HG02870 (cell line): ENCODE results near the gene YY1AP1.
"Not testable (repeated sequence)": the region's sequence is repeated elsewhere in the genome, so short reads cannot be mapped to it uniquely, and the experiment has no call there.

ENCODE experiments used
- ATAC-seq: cut with Tn5 transposase; IDR thresholded peaks from one replicate; pipeline ENCODE4 v1.9.1; 2021; ENCODE audit warnings: mild to moderate bottlenecking, moderate library complexity; ENCODE audit not compliant: unreplicated experiment

The YY1AP1 gene

DNA sequence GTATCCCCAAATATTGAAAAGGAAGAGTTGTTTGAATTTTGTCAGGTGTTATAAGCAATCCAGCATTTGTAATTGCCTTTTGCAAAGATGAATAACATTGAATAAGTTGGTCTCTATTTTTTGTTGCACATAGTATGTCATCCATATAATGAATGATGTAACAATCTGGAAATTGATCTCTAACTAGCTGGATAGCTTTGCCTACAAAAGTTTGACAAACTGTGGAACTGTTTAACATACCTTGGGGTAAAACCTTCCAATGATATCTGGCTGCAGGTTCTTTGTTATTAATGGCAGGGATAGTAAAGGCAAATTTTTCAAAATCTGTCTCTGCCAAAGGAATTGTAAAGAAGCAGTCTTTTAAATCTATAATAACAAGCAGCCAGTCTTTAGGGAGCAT lies 8.0 kb upstream of the YY1AP1 start:
- ATAC-seq = no peak

GRCh38 chr1:155695608-155696007 lies 7.0 kb upstream of the YY1AP1 start:
- no peak for ATAC-seq

GRCh38 chr1:155695072-155695471 lies 6.5 kb upstream of the YY1AP1 start:
- ATAC-seq = no peak

GRCh38 chr1:155694167-155694566 lies 5.6 kb upstream of the YY1AP1 start:
- no peak for ATAC-seq

DNA sequence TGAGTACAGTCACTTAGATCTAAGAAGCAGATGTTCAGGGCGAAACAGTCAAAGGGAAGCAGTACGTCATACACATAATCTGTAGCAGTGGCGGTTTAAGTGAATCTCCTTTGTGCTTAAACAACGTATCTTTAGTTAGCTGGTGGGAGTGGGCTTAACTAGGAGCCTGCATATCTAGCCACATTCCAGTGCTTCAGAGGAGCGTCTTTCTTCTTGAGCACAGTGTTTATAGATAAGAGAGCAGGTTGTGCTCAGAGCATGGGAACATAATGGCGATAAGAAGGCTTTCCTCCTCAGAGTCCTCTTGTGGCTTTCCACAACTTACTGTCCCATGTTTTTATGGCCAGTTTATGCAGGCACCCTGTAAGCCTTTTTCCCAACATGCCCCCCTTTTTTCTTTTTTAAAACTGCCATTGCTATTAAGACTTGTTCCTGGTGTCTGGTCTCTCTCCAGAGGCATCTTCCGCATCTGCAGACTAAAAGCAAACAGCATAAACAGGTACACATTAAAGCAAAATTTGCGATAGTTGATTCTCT lies 3.5 kb upstream of the YY1AP1 start:
- ATAC-seq = no peak

- ATAC-seq = not testable (repeated sequence)
These were observed 570 bp upstream of the YY1AP1 start, which contains the start of gene DAP3 for GRCh38 chr1:155689081-155689607. TSS of gene DAP3 (plus strand) at chr1:155689091. CDS start at chr1:155709780, 20,689 bp downstream.

DNA sequence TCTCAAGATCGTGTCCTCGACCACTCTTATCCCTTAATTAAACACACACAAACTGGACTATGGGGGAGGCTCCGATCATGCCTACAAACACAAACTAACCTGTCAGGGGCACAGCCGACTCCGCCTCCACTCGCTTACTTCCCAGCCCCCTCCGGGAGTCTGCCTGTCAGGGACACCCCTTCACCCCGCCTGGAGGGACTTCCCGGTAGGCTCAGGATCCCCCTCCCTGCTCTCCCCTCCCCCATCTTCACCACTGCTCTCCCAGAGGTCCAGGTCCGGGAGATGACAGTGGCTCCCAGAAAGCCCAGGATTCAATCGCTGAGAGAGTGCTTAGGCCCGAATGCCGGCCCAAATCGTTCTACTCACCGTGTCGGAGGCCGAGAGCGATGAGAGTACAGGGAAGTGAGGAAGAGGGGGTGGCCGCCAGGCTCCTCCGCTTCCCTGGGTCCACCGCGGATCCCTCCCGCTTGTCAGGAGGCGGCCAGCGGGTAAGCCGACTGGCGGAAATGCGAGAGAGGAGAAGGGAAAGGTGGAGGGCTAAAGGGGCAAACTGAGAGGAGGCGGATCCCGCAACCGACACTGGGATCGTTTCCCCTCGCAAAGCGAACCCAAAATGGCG lies 760 bp downstream of the YY1AP1 start:
- peak; percentile 16 for ATAC-seq

DNA sequence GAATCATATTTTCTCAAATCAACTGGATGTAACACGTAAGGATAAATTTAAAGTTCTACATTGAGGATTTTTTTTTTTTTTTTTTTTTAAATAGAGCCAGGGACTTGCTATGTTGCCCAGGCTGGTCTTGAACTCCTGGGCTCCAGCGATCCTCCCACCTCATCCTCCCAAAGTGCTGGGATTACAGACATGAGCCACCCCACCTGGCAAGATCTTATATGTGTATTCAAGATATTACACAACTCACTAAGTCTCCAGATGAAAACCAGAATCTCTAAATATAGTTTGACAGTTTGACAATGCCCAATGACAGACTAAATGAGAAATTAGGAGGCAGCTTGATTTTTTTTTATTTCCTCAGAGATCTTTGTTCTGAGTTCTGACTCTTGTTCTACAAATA lies 6.8 kb downstream of the YY1AP1 start:
- ATAC-seq = no peak

DNA sequence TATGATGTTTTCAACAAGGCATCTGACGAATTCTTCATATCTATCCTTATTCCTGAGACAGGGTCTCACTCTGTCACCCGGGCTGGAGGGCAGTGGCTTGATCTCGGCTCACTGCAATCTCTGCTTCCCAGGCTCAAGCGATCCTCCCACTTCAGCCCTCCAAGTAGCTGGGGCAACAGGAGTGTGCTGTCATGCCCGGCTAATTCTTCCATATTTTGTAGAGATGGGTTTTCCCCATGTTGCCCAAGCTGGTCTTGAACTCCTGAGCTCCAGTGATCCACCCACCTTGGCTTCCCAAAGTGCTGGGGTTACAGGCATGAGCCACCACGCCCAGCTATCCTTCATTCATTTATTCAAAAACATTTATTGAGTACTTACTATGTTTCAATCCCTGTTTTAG lies 8.0 kb downstream of the YY1AP1 start:
- no peak for ATAC-seq

- not testable (repeated sequence) for ATAC-seq
These were observed 9.6 kb downstream of the YY1AP1 start for GRCh38 chr1:155678992-155679391.

GRCh38 chr1:155678027-155678426 lies 10.5 kb downstream of the YY1AP1 start:
- ATAC-seq = no peak

DNA sequence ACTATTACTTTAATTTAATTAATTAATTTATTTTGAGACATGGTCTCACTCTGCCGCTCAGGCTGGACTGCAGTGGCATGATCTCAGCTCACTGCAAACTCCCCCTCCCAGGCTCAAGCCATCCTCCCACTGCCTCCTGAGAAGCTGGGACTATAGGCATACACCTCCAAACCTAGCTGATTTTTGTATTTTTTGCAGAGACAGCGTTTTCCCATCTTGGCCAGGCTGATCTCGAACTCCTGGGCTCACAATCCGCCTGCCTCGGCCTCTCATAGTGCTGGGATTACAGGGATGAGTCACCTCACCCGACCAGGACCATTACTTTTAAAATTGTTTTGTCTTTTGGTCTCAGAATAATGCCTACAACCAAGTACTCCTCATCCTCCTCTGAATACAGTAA lies 15.6 kb downstream of the YY1AP1 start:
- ATAC-seq = no peak

DNA sequence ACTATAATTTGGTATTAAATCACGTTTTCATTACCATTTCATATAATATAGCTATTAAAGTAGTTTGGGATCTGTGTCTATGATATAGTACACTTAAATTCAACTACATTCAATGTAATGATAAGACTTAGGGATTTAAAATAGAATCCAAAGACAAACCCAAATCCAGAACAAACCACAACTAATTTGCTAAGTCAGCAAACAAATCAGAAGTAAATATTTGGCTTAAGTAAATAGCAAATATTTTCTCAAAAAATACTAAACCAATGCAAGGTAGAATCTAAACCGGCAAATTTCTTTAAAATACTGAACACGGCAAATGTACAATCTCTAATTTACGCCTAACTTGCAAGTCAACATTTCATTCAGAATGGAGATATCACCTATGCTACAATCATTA lies 16.8 kb downstream of the YY1AP1 start:
- no peak for ATAC-seq

- no peak for ATAC-seq
These were observed 19.1 kb downstream of the YY1AP1 start for GRCh38 chr1:155669233-155670162.

DNA sequence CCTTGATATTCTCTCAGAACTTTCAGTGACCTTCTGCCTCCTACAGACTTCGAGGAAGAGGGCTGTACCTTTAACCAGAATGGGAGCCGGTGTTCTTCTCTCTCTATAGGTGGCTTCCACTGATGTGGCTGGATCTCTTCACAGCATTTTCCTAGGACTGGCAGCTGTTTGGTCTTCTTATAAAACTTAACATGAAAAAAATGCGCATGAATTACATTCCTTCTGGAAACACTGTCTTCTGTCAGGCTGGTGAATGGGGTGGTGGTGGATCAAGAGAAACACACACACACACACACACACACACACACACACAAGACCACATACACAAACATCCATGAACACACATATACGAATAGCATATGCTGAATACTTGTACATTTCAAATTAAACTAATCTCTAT lies 27.3 kb downstream of the YY1AP1 start:
- ATAC-seq = not testable (repeated sequence)

DNA sequence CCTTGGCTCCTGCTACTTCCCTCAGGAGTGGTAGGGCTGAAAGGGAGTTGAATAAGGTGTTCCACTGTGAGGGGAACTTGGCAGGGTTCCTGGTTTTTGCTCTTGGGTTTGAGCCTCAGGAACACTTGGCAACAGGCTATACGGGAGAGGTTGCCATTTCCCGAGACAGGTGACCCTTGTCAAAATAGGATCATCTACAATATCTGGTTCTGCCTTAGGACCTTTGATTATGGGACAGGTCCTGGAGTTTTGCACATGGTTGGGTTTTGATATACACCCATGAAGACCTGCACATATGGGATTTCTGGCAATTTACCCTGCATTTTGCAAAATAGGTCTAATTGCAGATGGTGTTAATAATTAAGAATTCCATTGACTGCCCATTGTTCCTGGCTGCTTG lies 31.1 kb downstream of the YY1AP1 start:
- ATAC-seq = no peak

DNA sequence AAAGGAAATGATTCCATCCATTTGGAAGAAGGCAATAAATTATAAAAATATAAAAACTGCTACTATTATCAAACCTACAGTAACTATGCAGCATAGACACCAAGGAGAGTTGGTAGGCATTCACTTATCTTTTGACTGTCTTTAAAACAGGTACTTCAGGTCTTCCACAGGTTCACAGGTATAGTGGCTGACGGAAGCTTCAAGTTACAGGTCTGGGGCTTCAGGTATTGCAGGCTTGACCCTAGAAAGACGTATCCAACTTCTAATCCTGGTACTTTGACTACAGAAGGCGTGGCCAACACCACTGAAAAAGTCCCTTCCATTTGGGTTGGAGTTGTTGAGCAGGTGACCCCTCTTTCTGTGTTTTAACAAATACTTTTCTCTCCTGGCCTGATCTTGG lies 35.6 kb downstream of the YY1AP1 start:
- no peak for ATAC-seq

- no peak for ATAC-seq
These were observed 36.5 kb downstream of the YY1AP1 start for GRCh38 chr1:155651861-155652661.

DNA sequence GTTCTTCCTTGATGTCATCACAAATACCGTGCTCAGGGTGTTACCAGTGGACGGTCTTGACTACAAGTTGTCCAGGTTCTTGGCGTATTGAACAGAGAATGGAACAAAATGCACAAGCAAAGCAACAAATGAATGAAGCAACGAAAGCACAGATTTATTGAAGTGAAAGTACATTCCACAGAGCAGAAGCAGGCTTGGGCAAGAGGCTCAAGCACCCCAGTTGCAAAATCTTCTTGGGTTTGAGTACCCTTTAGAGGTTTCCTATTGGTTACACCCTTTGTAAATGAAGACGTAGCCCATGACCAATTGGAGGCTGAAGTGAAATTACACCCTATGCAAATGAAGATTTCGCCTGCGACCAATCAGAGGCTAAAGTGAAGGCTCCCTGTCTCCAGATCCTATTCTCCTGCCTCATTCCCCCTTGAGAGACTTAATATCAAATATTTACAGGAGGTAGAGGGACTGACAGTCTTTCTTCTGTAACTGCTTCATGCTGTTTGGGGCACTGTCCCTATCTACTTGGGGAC lies 38.3 kb downstream of the YY1AP1 start:
- no peak for ATAC-seq

DNA sequence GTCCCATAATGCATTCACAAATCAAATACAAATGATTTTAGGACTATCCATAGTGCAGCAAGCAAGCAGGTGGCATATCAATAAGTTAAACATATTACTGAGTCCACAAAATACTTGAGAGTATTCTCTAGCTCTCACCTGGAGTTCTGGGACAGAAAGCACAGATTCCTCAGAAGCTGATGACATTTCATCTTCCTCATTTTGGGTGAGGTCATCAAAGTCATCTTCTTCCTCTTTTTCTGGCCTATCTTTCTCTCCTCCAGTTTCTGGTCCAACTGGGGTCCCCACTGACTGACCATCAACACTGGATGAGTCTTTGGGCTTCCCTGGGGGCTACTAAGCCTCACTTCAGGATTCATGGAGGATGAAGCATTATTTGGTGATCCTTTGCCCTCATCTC lies 38.9 kb downstream of the YY1AP1 start:
- ATAC-seq = no peak
